Measurements from ENCODE around the gene DDB1.

- TF ChIP-seq POLR2A (IDR thresholded peaks at IDR 0.05; ENCODE audit: low read depth, low read length) (no peak), POU2F2 (IDR thresholded peaks at IDR 0.05; ENCODE audit: low read depth, low read length) (no peak), SPI1 (IDR thresholded peaks at IDR 0.05; ENCODE audit: low read depth, low read length) (no peak), POLR2AphosphoS5 (IDR thresholded peaks at IDR 0.05; ENCODE audit: low read depth, low read length) (no peak), TAF1 (IDR thresholded peaks at IDR 0.05; ENCODE audit: low read depth, low read length) (no peak)
Measured at GRCh38 chr11:61290905-61291690, 41.8 kb downstream of the DDB1 start.
